ENCODE data around the gene ADAP1. TPM values are rescaled to one million over a fixed set of nuclear protein-coding genes. Genes with fewer than 3 reads are reported as not detected.

ADAP1 gene
- total RNA-seq, 1 experiment from 2014 or later, result 6.2 TPM

DNA sequence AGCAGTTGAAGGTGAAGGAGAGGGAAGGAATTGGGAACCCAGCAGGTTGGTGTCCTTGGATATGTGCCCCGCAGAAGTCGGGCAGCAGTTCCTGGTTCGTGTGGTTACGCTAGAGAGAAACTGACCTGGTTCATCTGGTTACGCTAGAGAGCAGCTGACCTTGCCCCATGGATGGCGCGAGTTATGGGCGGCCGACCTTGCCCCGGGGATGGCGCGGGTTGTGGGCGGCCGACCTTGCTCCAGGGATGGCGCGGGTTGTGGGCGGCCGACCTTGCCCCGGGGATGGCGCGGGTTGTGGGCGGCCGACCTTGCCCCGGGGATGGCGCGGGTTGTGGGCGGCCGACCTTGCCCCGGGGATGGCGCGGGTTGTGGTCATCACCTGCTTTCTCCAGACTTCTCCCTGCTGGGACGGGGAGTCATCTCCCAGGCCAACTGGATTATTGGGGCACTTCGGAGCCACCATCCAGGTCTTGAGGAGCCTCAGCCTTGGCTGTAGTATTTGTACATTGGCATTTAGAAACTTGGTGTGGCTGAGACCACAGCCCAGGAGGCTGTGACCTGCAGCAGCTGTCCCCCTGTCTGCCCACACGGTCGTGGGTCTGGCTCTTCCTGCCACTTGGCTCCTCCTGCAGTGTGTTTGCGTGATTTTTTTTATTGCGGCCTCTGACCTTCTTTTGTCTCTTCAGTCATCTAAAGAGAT lies 72.0 kb downstream of the ADAP1 start:
- H3K27ac ChIP-seq (ENCODE audit: insufficient read length, low read depth, low read length), result no peak overlapping the region
- H3K14ac ChIP-seq (ENCODE audit: insufficient read depth, low read length), result no peak overlapping the region; the same call in 1 of the 2 replicates
- no peak overlapping the region for H3K9ac ChIP-seq (ENCODE audit: extremely low read depth, insufficient read length, low read length)
- H4K5ac ChIP-seq (ENCODE audit: insufficient read length, low read depth, low read length), result no peak overlapping the region
- no peak overlapping the region for H3K18ac ChIP-seq (ENCODE audit: insufficient read length, low read depth, low read length)
- H3K23ac ChIP-seq (ENCODE audit: insufficient read length, low read depth, low read length), result no peak overlapping the region
- no peak overlapping the region for H2BK120ac ChIP-seq (ENCODE audit: low read depth, low read length, poor library complexity, severe bottlenecking)
- no peaks in the 10 kb centered on the region for H3K27me3 ChIP-seq (ENCODE audit: insufficient read depth, low read length)
- peaks cover 9% of the 10 kb centered on the region for H3K79me1 ChIP-seq (ENCODE audit: insufficient read depth, low read depth, low read length, poor library complexity, severe bottlenecking)
- H4K20me1 ChIP-seq (ENCODE audit: control insufficient read depth, insufficient read depth, insufficient read length), result no peaks in the 10 kb centered on the region
- no peak overlapping the region for H2BK20ac ChIP-seq (ENCODE audit: low read depth, low read length, poor library complexity, severe bottlenecking)
- no peaks in the 10 kb centered on the region for H3K27me3 Mint-ChIP-seq (ENCODE audit: low read depth)
- H2BK15ac ChIP-seq (ENCODE audit: low read depth, low read length), result no peak overlapping the region
- no peak overlapping the region for H2AK5ac ChIP-seq (ENCODE audit: insufficient read length, low read length)
- no peaks in the 10 kb centered on the region for H3K9me3 ChIP-seq (ENCODE audit: control insufficient read depth, low read depth, low read length)
- H3K4ac ChIP-seq (ENCODE audit: low read depth, low read length), result no peak overlapping the region
- H3K79me2 ChIP-seq (ENCODE audit: insufficient read depth, low read length), result peaks cover 63% of the 10 kb centered on the region; the same call in 1 of the 2 replicates
- no peak overlapping the region for H4K8ac ChIP-seq (replicated peaks; ENCODE audit: insufficient read length, low read depth, low read length)
- H3K23me2 ChIP-seq (ENCODE audit: insufficient read length, low read depth, low read length, poor library complexity, severe bottlenecking), result no peaks in the 10 kb centered on the region
- H3K4me2 ChIP-seq (ENCODE audit: insufficient read depth, insufficient read length, low read length), result no peak overlapping the region
- no peak overlapping the region for H2AFZ ChIP-seq (ENCODE audit: low read length)
- H3K4me1 Mint-ChIP-seq, result peaks cover 10% of the 10 kb centered on the region in 2 experiments
- TF ChIP-seq CTCF (conservative IDR thresholded peaks at IDR 0.05), result no peak
- no peak overlapping the region for H4K91ac ChIP-seq (ENCODE audit: insufficient read length, low read depth, low read length)
- H3K27ac Mint-ChIP-seq, result peak overlapping the region in 1 of 3 experiments; percentile 53; a peak in 1 of 7 replicates
- no peak overlapping the region for H3T11ph ChIP-seq (ENCODE audit: low read length)
- WGBS (ENCODE audit: extremely low coverage, insufficient read length, low lambda C conversion rate), result no CpG with 5 or more reads among the region's 37 CpGs
- no peak for DNase-seq
- no peak overlapping the region for H2BK12ac ChIP-seq (ENCODE audit: insufficient read length, low read depth, low read length)
- H3K4me1 ChIP-seq (ENCODE audit: insufficient read depth, low read length), result no peaks in the 10 kb centered on the region
- H3K56ac ChIP-seq (ENCODE audit: insufficient read length, low read depth, low read length), result no peak overlapping the region
- H3K4me3 Mint-ChIP-seq, result no peak overlapping the region
- peaks cover 12 to 24% (median 23%) of the 10 kb centered on the region in 3 experiments for H3K36me3 Mint-ChIP-seq (ENCODE audit: insufficient read depth in 1 of 3, low read depth in 3 of 3)
- peaks cover 0 to 3% of the 10 kb centered on the region in 2 experiments; a peak in 1 of 5 replicates for H3K9me3 Mint-ChIP-seq
- H2BK5ac ChIP-seq (ENCODE audit: insufficient read length, low read length), result no peak overlapping the region

Measured in H9 (cell line).